GM21390 (cell line): ENCODE results near the gene KCNH4.
"Not testable (repeated sequence)": the region's sequence is repeated elsewhere in the genome, so short reads cannot be mapped to it uniquely, and the experiment has no call there.

ENCODE experiments used
- ATAC-seq: cut with Tn5 transposase; IDR thresholded peaks from one replicate; pipeline ENCODE4 v1.9.1; 2021; ENCODE audit not compliant: unreplicated experiment

The KCNH4 gene

DNA sequence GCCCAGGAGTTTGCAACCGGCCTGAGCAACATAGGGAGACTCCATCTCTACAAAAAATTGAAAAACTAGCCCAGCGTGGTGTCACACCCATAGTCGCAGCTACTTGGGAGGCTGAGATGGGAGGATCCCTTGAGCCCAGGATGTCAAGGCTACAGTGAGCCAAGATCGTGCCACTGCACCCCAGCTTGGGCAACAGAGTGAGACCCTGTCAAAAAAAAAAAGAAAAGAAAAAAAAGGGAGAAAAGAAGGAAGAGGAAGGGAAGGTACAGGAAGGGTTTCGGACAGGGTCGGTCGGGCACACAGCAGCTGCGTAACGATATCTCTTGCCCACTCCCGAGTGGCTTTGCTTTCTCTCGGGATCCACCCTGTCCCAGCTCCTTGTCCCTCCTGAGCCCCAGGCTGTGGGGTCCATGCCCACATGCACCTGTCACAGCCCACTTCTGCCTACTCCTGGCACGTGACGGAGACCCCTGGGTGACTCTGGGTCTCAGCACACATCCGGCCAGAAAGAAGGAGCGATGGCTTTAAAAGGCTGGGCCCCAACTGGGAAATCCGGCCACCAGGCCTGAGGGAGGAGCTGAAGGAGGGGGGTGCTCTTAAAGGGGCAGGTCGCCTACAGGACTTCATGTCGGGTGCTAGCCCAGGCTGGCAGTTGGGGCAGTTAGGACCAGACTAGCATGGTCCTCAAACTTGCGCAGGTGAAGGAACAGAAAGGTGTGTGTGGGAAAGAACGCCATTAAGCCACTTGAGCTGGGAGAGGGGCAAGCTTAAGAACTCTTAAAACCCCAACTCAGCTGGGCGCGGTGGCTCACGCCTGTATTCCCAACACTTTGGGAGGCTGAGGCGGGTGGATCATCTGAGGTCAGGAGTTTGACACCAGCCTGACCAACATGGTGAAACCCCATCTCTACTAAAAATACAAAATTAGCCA, 13.3 kb upstream of the KCNH4 start, which contains the start of gene GHDC:
TSS of gene GHDC (minus strand) at position 526 of the 931 bp plus-strand sequence. CDS start 913 bp downstream, outside the sequence.
- peak; percentile 87 for ATAC-seq

DNA sequence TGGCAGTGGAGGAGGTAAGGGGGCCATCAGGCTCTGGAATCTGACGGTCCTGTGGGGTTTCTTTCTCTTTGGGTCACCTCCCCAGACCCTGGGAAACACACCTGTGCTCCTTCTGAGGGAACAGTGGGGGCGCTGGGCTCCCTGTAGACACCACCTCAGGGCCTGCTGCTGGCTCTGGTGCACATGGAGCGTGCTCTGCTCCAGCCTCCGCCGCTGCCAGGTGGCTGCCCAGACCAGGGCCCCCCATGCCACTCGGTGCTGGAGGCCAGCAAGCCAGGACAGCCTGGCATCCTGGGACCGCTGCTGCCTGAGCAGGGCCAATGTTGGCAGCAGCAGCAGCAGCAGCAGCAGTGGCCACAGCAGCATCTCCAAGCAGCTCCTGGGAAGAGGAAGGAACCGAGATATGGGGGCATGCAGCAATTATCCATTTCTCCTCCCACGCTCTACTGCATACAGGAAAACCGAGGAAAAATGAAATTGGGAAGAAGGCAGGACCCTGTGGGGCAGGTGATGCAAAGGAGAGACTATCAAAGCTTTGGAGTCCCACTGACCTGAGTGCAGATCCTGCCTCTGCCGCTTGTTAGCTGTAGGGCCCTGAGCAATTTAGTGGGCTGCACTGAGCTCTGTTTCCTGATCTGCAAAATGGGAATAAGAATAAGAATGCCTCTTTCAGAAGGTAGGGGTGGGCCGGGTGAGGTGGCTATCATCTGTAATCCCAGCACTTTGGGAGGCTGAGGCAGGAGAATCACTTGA, 12.4 kb upstream of the KCNH4 start:
- no peak for ATAC-seq

DNA sequence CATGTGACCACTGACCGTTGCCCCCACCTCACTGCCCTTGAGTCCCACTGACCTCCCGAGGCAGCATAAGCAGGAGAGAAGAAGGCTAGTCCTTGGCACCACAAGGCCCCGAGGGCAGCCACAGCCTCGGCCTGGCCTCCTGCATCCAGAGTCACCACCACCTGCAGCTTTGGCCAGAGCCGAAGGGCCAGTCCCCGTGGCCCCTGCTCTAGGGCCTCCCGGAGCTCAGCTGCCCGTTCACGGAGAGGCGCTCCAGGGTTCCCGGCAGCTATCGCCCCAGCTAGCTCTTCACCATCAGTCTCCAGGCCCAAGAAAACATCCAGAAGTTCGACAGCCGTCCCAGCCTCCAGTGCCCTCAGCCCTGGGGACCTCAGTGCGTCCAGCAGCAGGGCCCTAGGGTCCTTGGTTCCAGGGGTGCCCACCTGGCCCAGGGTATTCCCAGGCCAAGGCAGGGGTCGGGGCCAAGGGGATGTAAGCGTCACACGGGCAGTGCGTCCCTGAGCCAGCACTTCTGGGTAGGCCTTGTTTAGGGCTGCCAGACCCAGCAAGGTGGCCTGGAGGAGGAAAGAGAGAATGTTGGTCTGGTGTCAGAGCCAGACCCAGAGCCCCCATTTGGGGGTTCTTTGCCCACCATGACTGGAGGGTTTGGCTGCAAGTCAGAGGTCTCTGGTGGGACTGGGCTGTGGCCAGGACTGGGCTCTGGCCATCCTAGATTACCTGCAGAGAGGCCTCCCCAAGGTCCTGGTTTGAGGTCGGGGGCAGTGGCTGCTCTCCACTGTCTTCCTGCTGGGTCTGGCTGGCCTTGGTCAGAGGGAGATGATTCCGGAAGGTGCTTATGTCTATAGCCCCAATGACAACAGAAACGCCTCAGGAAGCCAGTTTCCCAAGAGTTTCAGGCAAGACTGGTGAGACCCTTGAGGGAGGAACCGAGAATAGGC, 11.5 kb upstream of the KCNH4 start:
- ATAC-seq = no peak

DNA sequence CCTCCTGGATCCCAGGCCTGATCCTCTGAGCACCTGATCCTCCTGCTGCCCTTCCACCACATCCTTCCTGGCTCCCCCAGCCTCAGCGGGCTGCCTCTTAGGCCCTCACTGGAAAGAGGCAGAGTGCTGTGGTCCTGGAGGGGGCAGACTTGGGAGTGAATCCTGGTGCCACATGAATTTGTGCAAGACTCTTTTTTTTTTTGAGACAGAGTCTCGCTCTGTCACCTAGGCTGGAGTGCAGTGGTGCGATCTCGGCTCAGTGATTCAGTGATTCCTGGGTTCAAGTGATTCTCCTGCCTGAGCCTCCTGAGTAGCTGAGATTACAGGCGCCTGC, 10.3 kb upstream of the KCNH4 start:
- ATAC-seq = no peak

DNA sequence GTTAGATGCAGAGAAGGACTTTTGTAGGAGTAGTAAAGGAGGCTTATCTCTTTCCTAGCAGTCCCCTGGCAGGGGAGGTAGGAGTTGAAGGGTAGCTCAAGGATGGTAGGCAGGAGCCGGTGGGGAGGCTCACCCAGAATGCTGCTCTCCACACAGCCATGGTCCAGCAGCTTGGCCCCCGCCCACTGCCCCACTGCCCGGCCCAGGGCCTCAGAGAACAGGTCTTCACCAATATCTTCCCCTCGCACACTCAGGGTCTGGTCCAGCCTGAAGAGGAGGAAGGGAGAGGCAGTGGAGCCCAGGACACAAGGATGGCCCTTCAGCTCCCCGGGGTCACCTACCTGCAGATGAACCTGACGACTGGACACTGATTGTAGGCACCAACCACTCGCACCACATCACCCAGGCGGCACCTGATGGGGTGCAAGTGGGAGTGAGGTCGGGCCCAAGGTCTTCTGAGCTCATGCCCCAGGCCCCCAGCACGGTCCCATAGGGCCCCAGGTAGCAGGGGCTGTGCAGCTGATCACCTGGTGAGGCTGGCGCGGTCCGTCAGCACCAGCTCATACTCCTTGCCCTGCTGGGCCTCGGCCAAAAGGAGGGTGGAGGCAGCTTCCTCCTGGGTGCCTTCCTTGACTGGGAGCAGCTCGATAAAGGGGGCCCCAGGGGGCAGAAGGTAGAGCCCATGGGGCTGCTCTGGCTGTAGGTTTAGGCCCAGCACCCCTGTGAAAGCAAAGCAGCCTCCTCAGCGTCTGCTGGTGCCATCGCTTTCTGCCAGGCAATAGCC, 9.7 kb upstream of the KCNH4 start:
- no peak for ATAC-seq

DNA sequence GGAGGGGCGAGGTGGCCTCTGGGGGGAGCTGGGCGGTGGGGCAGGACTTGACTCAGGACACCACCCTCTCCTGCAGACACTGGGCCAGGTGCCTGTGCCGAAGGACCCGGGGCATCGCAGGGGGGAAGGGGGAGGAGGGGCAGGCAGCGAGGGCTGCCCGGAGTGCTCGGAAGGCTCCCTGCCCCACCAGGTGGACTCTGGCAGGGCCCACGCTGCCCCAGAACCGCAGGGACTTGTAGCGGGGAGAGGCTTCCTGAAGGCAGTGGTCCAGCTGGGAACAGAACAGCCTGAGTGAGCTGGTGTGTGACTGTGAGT, 8.7 kb upstream of the KCNH4 start:
- no peak for ATAC-seq

DNA sequence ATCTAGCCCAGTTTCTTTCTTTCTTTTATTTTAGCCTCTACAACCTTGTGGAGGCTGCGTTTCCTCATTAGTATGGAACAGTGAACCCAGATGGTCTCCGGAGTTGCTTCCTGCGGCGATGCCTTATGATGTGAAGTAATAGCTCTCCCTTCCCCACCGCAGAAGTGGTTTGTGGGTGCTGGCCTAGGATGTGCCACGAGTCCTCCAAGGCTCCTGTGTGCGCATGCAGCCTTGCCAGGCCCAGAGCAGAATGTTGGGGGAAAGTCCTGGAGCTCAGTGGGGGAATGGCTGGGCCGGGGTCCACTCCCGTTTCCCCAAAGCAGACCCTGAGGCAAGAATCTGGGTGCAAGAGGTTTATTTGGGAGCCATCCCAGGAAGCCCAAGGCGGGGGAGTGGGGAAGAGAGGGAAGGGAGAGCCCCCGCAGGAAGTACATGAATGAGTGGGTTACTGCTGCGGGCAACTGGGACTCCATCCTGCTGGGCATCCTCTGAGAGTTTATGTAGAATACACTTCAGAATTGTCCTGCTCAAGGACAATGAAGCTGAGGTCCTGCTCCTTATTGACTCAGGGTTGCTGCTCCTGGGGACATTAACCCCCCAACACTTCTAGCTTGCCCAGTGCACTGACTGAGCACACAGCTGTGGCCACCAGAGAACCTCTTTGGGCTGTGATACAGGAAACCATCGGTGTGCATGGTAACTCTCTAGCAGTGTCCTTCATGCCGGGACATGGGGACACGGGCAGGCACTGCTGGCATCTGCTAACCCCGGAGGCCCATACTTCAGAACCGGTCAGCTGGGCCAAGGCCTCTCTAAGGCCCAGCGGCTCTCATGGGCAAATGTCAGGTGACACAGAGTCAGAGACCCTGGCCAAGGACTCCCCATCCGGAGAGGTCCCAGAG, 8.1 kb upstream of the KCNH4 start:
- no peak for ATAC-seq

DNA sequence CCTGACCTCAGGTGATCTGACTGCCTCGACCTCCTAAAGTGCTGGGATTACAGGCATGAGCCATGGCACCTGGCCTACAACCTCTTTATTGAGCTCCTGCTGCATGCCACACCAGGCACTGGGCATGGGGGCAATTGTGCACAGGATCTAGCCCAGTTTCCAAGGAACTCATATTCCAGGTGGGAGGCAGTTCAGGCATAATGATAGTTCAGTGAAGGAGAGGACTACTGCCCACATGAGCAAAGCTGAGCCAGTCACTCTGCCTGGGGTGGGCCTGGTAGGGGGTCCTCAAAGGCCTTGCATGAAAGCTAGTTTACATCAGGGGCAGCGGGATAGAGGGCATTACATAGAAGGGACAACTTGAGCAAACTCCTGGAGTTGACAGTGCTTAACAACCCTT, 6.9 kb upstream of the KCNH4 start:
- no peak for ATAC-seq

DNA sequence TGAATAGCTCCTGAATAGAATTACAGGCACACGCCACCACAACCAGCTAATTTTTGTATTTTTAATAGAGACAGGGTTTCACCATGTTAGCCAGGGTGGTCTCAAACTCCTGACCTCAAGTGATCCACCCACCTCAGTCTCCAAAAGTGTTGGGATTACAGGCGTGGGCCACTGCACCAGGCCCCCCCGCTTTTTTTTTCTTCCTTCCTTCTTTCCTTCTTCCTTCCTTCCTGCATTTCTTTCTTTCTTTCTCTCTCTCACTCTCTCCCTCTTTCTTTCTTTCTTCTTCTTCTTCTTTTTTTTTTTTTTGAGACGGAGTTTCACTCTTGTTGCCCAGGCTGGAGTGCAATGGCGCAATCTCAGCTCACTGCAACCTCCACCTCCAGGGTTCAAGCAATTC, 5.2 kb upstream of the KCNH4 start:
- ATAC-seq = not testable (repeated sequence)

DNA sequence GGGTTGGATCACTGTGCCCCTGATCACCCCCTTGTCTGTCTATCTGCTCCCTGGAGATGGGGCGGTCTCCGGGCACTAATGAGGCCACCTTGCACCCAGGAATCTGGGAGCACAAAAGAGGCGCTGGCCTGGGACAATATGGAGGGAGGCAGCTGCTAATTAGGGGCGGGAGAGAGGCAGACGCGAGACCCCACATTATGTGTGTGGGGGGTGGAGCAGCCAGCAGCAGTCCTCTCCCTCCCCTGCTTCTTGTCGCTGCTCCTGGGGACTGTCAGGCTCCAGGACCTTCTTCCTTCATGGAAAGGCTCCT, 4.6 kb upstream of the KCNH4 start:
- no peak for ATAC-seq

DNA sequence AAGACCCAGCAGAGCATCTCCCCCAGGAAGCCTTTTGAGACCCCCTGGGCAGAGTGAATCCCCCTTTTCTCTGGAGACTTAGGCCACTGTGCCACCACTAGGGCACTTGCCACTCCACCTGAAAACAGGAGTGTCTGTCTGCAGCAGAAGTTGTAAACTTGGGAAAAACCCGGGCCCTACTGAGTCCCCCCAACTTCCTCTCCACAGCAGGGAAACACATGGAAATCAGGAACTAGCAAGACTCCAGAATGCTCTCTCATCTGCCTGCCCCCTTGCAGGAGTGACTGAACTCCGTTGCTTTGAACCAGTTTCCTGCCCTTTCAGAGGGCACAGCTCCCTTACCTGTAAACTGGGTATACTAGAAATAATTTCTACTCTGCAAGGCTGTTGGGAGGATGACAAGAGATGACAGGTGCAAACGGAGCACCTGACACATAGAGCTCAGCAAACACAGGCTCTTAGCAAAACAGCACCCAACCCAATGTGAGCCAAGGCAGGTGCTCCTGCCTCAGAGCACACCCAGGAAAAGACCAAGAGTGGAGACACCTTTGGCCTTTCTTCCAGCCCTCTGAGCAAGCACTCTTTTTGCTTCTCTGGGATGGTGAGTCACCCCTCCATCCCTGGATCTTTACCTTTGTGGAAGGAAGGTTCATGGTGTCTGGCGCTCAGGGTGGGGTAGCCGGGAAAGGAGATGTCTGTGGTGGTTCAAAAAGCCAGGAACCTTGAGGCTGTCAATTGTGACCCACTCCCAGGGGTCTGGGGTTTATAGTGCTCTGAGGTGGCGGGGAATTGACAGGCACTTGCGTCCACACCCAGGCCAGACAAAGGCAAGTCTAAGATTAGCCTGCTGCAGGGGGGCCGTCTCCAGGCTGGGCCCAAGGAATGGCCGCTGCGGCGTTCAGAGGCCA, 4.0 kb upstream of the KCNH4 start, which contains the start of gene HCRT:
TSS of gene HCRT (minus strand) at position 740 of the 908 bp plus-strand sequence. CDS start at position 653, 87 bp downstream.
- no peak for ATAC-seq

DNA sequence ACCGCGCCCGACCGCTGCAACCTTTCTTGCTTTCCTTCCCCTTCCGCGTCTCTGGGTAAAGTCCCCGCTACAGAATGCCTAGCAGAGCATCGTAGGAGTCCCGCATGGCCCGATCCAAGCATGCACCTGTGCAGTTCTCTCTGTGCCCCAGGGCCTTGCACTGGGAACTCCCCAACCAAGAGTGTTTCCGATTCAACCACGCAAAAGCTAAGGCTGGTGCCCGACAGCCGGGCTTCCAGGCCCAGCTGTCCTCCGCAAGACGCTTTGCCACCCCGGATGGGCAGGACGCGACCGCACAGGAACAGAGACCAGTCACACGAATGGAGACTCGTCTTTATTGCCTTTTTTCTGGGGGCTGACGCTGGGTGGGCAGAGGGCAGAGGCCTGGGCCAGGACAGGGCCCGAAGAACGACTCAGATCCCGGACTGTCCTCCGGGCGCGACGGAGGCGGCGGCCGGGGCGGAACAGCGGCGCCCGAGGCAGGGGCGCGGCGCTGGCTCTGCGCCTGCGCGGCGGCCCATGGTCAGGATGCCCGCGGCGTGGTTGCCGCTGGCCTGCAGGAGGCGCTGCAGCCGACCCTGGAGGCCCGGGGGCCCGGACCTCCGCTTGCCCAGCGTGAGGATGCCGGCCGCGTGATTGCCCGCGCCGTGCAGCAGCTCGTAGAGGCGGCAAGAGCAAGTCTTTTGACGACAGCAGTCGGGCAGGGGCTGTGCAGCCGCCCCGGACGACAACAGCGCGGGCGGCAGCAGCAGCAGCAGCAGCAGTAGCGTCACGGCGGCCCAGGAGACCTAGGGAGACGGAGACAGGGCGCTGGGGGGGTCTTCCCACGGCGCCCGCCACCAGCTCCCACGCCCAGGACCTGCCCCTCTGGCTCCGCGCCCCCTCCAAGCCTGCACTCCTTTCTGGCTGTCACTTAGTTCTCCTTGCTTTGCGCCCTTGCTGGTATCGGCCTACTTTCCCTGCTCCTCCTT, 3.1 kb upstream of the KCNH4 start:
- ATAC-seq = peak; percentile 54

DNA sequence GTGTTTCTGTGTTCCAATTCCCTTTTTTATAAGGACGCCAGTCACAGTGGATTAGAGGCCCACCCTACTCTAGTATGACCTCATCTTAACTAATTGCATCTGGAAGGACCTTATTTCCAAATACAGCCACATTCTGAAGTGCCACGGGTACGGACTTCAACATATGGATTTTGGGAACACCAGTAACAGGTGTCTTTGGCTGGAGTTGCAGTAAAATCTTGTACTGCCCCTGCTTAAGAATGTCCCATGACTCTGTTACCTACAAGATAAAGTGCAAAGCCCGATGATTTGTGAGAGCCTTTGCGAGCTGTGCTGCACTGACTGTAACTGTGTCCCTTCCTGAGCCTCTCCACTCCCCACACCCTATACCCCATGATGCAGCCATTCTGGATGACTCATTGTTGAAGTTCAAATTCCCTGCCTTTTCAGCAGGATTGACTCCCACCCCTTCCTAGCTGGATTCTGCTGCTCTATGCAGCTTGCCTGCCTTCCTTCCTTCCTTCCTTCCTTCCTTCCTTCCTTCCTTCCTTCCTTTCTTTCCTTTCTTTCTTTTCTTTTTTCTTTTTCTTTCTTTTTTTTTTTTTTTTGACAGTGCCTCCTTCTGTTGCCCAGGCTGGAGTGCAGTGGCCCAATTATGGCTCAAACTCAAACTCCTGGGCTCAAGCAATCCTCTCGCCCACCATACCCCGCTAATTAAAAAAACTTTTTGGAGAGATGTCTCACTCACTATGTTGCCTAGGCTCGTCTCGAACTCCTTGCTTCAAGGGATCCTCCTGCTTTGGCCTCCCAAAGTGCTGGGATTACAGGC, 2.2 kb upstream of the KCNH4 start:
- ATAC-seq = no peak

DNA sequence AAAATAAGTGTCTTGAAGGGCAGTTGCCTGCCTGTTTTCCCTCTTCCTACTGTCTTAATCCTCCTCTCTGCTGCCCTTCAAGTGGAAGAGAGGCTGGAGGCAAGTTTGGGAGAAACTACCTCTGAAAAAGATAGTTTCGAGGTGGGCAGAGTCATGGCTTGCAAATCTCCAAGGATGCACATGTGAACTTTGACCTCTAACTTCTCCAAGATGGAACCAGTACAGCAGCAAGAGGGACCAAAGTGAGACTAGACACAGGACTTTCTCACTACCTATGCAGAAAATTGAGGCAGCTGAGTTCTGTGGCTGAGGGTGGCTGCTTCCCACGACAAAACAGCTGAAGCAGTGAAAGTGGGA, 887 bp upstream of the KCNH4 start:
- no peak for ATAC-seq

DNA sequence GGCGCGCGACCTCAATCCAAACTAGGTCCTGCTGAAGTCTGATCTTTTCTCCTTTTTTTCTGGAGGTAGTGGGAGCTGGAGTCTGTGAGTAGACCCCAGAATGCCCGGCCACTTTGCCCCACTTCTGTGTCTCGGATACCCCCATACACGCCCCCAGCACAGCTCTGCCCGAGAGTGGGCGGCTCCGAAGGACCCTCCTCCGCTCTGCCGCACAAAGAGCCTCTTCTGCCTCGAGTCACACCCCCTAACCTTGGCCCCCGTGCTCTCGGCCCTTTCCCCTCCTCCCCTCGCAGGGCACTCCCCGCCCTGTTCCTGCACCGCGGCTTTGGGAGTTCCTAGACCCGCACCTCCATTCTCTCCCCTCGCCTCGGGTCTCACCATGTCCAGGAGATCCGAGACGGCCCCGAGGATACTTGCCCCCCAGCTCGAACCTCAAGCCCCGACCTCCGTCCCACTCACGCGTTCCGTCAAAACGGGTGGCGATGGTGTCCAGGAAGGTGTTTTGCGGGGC, 476 bp downstream of the KCNH4 start:
- ATAC-seq = no peak

DNA sequence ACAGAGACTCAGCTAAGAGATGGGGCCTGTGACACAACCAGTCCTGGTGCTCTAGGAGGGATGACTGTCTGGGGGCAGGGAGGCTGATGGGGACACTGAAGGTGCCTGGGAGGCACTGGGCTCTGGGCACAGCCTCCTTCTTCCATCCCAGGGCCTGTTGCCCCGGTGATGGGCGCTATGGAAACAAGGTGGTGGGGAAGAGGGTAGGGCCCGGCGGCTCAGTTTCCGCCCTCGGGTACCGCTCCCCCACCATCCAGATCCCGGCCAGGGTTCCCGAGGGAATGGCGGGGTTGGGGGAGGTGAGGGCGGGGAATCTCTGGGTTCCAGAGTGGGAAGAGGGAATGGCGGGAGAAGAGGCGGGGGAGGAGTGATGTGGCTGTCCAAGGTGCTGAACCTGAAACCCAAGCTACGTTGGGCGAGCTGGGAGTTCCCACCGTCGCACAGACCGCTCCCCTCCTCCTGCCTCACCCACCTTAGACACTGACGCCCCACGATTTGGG, 981 bp downstream of the KCNH4 start:
- ATAC-seq = no peak
